ENCODE data around the gene IRX1.

The IRX1 gene

GRCh38 chr5:3601061-3601710 is 5.6 kb downstream of the IRX1 start:
- DNase-seq = no peak

- DNase-seq = no peak
Measured at GRCh38 chr5:3601911-3602782, 6.5 kb downstream of the IRX1 start.

GRCh38 chr5:3602785-3603502 is 7.3 kb downstream of the IRX1 start:
- no peak for DNase-seq

GRCh38 chr5:3604501-3604900 is 8.9 kb downstream of the IRX1 start:
- no peak for DNase-seq

- no peak for DNase-seq
Measured at GRCh38 chr5:3605298-3606010, 9.8 kb downstream of the IRX1 start.

GRCh38 chr5:3606121-3606831 is 10.6 kb downstream of the IRX1 start:
- no peak for DNase-seq

GRCh38 chr5:3607541-3608181 is 12.0 kb downstream of the IRX1 start:
- DNase-seq = no peak

GRCh38 chr5:3609120-3609681 is 13.6 kb downstream of the IRX1 start:
- DNase-seq = no peak

GRCh38 chr5:3612591-3613042 is 17.0 kb downstream of the IRX1 start:
- DNase-seq = no peak

- DNase-seq = no peak
Measured at GRCh38 chr5:3613726-3614125, 18.1 kb downstream of the IRX1 start.

- no peak for DNase-seq
Measured at GRCh38 chr5:3615217-3615616, 19.6 kb downstream of the IRX1 start.

GRCh38 chr5:3615829-3616228 is 20.2 kb downstream of the IRX1 start:
- DNase-seq = no peak

- no peak for DNase-seq
Measured at GRCh38 chr5:3619579-3619978, 23.9 kb downstream of the IRX1 start.

- no peak for DNase-seq
Measured at GRCh38 chr5:3622961-3623360, 27.3 kb downstream of the IRX1 start.

GRCh38 chr5:3625626-3626025 is 30.0 kb downstream of the IRX1 start:
- no peak for DNase-seq

- no peak for DNase-seq
Measured at GRCh38 chr5:3634061-3634460, 38.4 kb downstream of the IRX1 start.

- no peak for DNase-seq
Measured at GRCh38 chr5:3639175-3639574, 43.5 kb downstream of the IRX1 start.

GRCh38 chr5:3642231-3642630 is 46.6 kb downstream of the IRX1 start:
- no peak for DNase-seq

GRCh38 chr5:3650320-3650719 is 54.7 kb downstream of the IRX1 start:
- no peak for DNase-seq

- DNase-seq = no peak
Measured at GRCh38 chr5:3650868-3651267, 55.2 kb downstream of the IRX1 start.

Data from NCI-H748 treated with DMSO at 0.1 percent for 48 hours (cell line).